RPMI7951 (cell line): Measurements from ENCODE around the gene OR2T5. TPM values are rescaled to one million over a fixed set of nuclear protein-coding genes. Genes with fewer than 3 reads are reported as not detected.
"Not testable (repeated sequence)": the region's sequence is repeated elsewhere in the genome, so short reads cannot be mapped to it uniquely, and the experiment has no call there.

Source experiments
- DNase-seq: peaks from one replicate; pipeline ENCODE4 v3.0.0-alpha.2; 2012; ENCODE audit warnings: low read depth
- total RNA-seq: library from RNA; depleted of rRNA; stranded (reverse); fragments of >200 nt; shearing (Covaris generic); gene quantifications from 2 replicates; pipeline ENCODE4 v1.2.3, GENCODE V29; 2014; rRNA removed

OR2T5 gene
- total RNA-seq, 1 experiment from 2014 or later: not detected

DNA sequence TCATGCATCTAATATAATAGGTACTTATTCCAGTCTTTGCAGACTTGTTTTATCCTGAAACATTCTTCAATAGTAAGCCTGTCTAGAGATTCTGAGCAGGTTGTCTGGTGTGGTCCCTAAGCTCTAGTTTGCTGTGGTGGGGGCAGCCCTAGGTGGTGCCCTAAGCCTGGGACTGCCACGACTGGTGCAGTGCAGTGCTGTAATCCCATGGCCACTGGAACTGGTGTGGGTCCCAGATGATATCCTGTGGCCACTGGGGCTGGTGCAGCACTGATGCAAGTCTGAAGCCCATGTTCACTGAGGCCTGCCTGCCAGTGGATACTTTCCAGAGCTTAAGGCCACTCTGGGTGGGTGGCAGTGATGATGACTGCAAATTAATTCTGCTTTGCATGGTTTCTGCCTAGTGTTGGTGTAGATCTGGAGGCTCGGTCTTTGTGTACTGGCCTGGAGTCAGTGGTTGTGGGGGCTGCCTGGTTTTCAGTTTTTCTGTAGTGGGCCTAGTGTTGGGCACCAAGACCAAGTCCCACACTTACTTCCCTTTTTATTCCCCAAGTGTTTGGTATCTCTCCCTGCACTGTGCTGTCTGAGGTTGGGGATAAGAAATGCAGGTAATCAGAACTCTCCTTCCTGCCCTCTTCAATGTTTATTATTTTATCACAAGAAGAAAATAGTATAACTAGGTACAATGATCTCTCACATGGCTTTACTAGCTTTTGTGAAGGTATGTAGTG lies 12.1 kb downstream of the OR2T5 start:
- not testable (repeated sequence) for DNase-seq

DNA sequence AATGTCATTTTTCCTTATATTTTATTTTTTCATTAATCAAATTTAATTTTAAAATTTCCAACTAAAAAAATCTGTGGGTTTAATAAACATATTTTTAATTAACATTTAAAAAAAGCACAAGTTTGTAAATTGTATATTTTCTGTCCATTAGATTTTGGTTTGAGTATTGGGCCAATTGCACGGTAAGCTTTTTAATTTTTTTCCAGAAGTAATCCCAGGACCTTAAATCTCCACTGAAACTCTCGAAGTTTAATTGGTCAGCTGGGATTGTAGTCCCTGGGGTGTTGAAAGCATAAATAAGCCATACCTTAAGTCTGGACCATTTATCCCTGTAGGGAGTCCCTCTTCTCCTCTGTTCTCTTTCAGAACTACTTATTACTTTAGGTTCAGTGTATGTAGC lies 19.4 kb downstream of the OR2T5 start, which contains the start of gene OR2G6:
Gene OR2G6 (plus strand): TSS at position 301 of the 400 bp plus-strand sequence. CDS start 13,574 bp downstream, outside the sequence.
- not testable (repeated sequence) for DNase-seq

DNA sequence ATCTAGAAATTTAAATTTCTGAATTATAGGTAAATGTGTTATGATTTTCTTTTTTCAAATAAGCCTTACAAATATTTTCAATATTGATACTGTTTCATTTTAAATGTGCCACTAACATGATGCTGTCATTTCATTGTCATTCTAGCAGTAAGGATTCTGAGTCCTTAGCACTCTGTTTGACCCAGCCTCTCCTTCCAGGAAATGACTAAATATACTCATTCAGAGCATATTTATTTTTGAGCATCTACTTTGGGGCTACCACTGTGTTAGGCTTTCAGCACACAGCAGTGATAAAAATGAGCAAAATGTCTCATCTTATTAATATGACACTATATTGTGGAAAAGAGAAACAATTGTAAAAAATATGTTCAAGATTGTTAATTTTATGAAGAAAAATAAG lies 21.8 kb downstream of the OR2T5 start:
- not testable (repeated sequence) for DNase-seq

DNA sequence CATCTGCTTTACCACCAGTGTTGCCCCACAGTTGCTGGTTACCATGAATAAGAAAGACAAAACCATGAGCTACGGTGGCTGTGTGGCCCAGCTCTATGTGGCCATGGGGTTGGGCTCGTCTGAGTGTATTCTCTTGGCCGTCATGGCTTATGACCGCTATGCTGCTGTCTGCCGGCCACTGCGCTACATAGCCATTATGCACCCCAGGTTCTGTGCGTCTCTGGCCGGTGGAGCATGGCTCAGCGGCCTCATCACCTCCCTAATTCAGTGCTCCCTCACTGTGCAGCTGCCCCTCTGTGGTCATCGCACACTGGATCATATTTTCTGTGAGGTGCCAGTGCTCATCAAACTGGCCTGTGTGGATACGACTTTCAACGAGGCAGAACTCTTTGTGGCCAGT lies 33.5 kb downstream of the OR2T5 start:
- no peak for DNase-seq

DNA sequence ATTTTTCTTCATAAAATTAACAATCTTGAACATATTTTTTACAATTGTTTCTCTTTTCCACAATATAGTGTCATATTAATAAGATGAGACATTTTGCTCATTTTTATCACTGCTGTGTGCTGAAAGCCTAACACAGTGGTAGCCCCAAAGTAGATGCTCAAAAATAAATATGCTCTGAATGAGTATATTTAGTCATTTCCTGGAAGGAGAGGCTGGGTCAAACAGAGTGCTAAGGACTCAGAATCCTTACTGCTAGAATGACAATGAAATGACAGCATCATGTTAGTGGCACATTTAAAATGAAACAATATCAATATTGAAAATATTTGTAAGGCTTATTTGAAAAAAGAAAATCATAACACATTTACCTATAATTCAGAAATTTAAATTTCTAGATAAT lies 49.1 kb downstream of the OR2T5 start:
- DNase-seq: not testable (repeated sequence)

Other genes with a start within 250 kb of the OR2T5 start
- gene OR2T33, start 210.6 kb upstream of the OR2T5 start, total RNA-seq: not detected in 2 replicates
- gene OR2T12, start 185.2 kb upstream of the OR2T5 start, total RNA-seq: not detected in 2 replicates
- gene OR2M7, start 164.0 kb upstream of the OR2T5 start, total RNA-seq: not detected in 2 replicates
- gene OR14C36, start 139.8 kb upstream of the OR2T5 start, total RNA-seq: not detected in 2 replicates
- not detected in 2 replicates for gene OR2T4, start 126.9 kb upstream of the OR2T5 start, total RNA-seq
- gene OR2T6, start 112.8 kb upstream of the OR2T5 start, total RNA-seq: not detected in 2 replicates
- not detected in 2 replicates for gene OR2T1, start 85.5 kb upstream of the OR2T5 start, total RNA-seq
- gene OR2T2, start 43.0 kb upstream of the OR2T5 start, total RNA-seq: not detected in 2 replicates
- gene OR2T3, start 15.2 kb upstream of the OR2T5 start, total RNA-seq: not detected in 2 replicates
- not detected in 2 replicates for gene OR2G6, start 19.5 kb downstream of the OR2T5 start, total RNA-seq
- not detected in 2 replicates for gene OR2T29, start 74.2 kb downstream of the OR2T5 start, total RNA-seq
- gene OR2T34, start 86.2 kb downstream of the OR2T5 start, total RNA-seq: not detected in 2 replicates
- not detected in 2 replicates for gene OR2T10, start 109.1 kb downstream of the OR2T5 start, total RNA-seq
- gene OR2T11, start 146.5 kb downstream of the OR2T5 start, total RNA-seq: not detected in 2 replicates
- not detected in 2 replicates for gene OR2T35, start 156.7 kb downstream of the OR2T5 start, total RNA-seq
- not detected in 2 replicates for gene OR2T27, start 166.9 kb downstream of the OR2T5 start, total RNA-seq
- gene OR14I1, start 214.2 kb downstream of the OR2T5 start, total RNA-seq: not detected in 2 replicates